ENCODE measurements around the gene RABL3.
"Not testable (repeated sequence)": the region's sequence is repeated elsewhere in the genome, so short reads cannot be mapped to it uniquely, and the experiment has no call there.

RABL3 gene

GRCh38 chr3:120743556-120744195, 1.4 kb upstream of the RABL3 start:
- DNase-seq = no peak

- no peak for DNase-seq
Measured at GRCh38 chr3:120742849-120743365, 591 bp upstream of the RABL3 start.

- no peak for DNase-seq
Measured at GRCh38 chr3:120741837-120742197, 499 bp downstream of the RABL3 start.

GRCh38 chr3:120741320-120741719, 996 bp downstream of the RABL3 start:
- no peak for DNase-seq

- not testable (repeated sequence) for DNase-seq
Measured at GRCh38 chr3:120738006-120738405, 4.3 kb downstream of the RABL3 start.

GRCh38 chr3:120730576-120731542, 11.5 kb downstream of the RABL3 start:
- DNase-seq = no peak

GRCh38 chr3:120726791-120727190, 15.5 kb downstream of the RABL3 start:
- no peak for DNase-seq

GRCh38 chr3:120719167-120719834, 23.0 kb downstream of the RABL3 start:
- not testable (repeated sequence) for DNase-seq

GRCh38 chr3:120713262-120713661, 29.1 kb downstream of the RABL3 start:
- DNase-seq = no peak

- DNase-seq = no peak
Measured at GRCh38 chr3:120710369-120710768, 31.9 kb downstream of the RABL3 start.

GRCh38 chr3:120708408-120708807, 33.9 kb downstream of the RABL3 start:
- DNase-seq = no peak

- no peak for DNase-seq
Measured at GRCh38 chr3:120706950-120707349, 35.4 kb downstream of the RABL3 start.

GRCh38 chr3:120705884-120706582, 36.3 kb downstream of the RABL3 start:
- DNase-seq = no peak

- no peak for DNase-seq
Measured at GRCh38 chr3:120699333-120699732, 43.0 kb downstream of the RABL3 start.

GRCh38 chr3:120693439-120694171, 48.7 kb downstream of the RABL3 start:
- DNase-seq = peak; percentile 40

- DNase-seq = no peak
Measured at GRCh38 chr3:120689395-120689794, 52.9 kb downstream of the RABL3 start.

GRCh38 chr3:120688121-120688520, 54.2 kb downstream of the RABL3 start:
- DNase-seq = no peak

GRCh38 chr3:120685411-120685810, 56.9 kb downstream of the RABL3 start:
- no peak for DNase-seq

- DNase-seq = no peak
Measured at GRCh38 chr3:120684896-120685295, 57.4 kb downstream of the RABL3 start.

GRCh38 chr3:120683671-120684301, 58.5 kb downstream of the RABL3 start:
- DNase-seq = no peak

- no peak for DNase-seq
Measured at GRCh38 chr3:120683213-120683612, 59.1 kb downstream of the RABL3 start.

Data from NCI-H2081 treated with DMSO at 0.1 percent for 48 hours (cell line).